Liver (tissue), 9 donors: ENCODE results near the gene ALK. TPM values are rescaled to one million over a fixed set of nuclear protein-coding genes. Genes with fewer than 3 reads are reported as not detected.

ENCODE experiments used
- DNase-seq: peaks from one replicate; pipeline ENCODE4 v3.0.0-alpha.2; 2017; ENCODE audit warnings: low spot score
- H3K27ac ChIP-seq, 2 donors: one replicate each; pipeline ENCODE4 v1.7.0; 2013; ENCODE audit warnings: inconsistent platforms in 2 of 2, low read length in 2 of 2, control low read depth in 1 of 2, low read depth in 1 of 2, mild to moderate bottlenecking in 1 of 2
- H3K27me3 ChIP-seq, 4 donors: one replicate each; pipeline versions ENCODE4 v1.6.1 to v1.7.0; 2013; ENCODE audit warnings: low read length in 3 of 4, inconsistent platforms in 1 of 4, mild to moderate bottlenecking in 1 of 4, moderate library complexity in 1 of 4; ENCODE audit not compliant: control insufficient read depth in 4 of 4, insufficient read depth in 4 of 4
- H3K36me3 ChIP-seq, 4 donors: one replicate each; pipeline versions ENCODE4 v1.6.1 to v1.7.0; 2013; ENCODE audit warnings: low read length in 3 of 4, mild to moderate bottlenecking in 3 of 4, low read depth in 1 of 4, moderate library complexity in 1 of 4; ENCODE audit not compliant: control insufficient read depth in 4 of 4, insufficient read depth in 3 of 4
- H3K4me1 ChIP-seq, 4 donors: one replicate each; pipeline versions ENCODE4 v1.6.1 to v1.7.0; 2013; ENCODE audit warnings: low read length in 3 of 4, mild to moderate bottlenecking in 3 of 4, moderate library complexity in 1 of 4; ENCODE audit not compliant: control insufficient read depth in 4 of 4, insufficient read depth in 4 of 4
- H3K4me3 ChIP-seq, 3 donors: one replicate each; pipeline versions ENCODE4 v1.6.1 to v1.7.0; 2013; ENCODE audit warnings: low read length in 3 of 3, control low read depth in 1 of 3, low read depth in 1 of 3, mild to moderate bottlenecking in 1 of 3
- H3K9ac ChIP-seq, 2 donors: one replicate each; pipeline ENCODE4 v1.7.0; 2013; ENCODE audit warnings: low read length in 2 of 2, mild to moderate bottlenecking in 2 of 2, moderate library complexity in 2 of 2, control low read depth in 1 of 2, low read depth in 1 of 2
- H3K9me3 ChIP-seq, 4 donors: one replicate each; pipeline versions ENCODE4 v1.6.1 to v1.7.0; 2013; ENCODE audit warnings: low read length in 3 of 4; ENCODE audit not compliant: control insufficient read depth in 4 of 4
- EGR1 ChIP-seq, 2 donors: IDR thresholded peaks; 2 replicates each; pipeline ENCODE4 v1.6.1; 2016 to 2018; ENCODE audit warnings: antibody characterized with exemption in 2 of 2, low read depth in 2 of 2
- FOXA1 ChIP-seq: IDR thresholded peaks from 2 replicates; pipeline ENCODE4 v1.6.1; 2016; ENCODE audit warnings: antibody characterized with exemption
- FOXA2 ChIP-seq: IDR thresholded peaks from 2 replicates; pipeline ENCODE4 v1.6.1; 2016; ENCODE audit warnings: antibody characterized with exemption
- GABPA ChIP-seq, 2 donors: IDR thresholded peaks in 1 of 2; conservative IDR thresholded peaks in 1 of 2; 2 replicates each; pipeline ENCODE4 v1.6.1; 2016; ENCODE audit warnings: antibody characterized with exemption in 2 of 2, mild to moderate bottlenecking in 1 of 2, moderate library complexity in 1 of 2
- HNF4A ChIP-seq, 2 donors: conservative IDR thresholded peaks; 2 replicates each; pipeline ENCODE4 v1.6.1; 2016; ENCODE audit warnings: antibody characterized with exemption in 2 of 2, mild to moderate bottlenecking in 2 of 2
- HNF4G ChIP-seq: IDR thresholded peaks from 2 replicates; pipeline ENCODE4 v1.6.1; 2016; ENCODE audit warnings: antibody characterized with exemption
- JUND ChIP-seq, 2 donors: IDR thresholded peaks; 2 replicates each; pipeline ENCODE4 v1.6.1; 2016; ENCODE audit warnings: antibody characterized with exemption in 2 of 2
- NR2F2 ChIP-seq: IDR thresholded peaks from 2 replicates; pipeline ENCODE4 v1.6.1; 2016; ENCODE audit warnings: antibody characterized with exemption
- RAD21 ChIP-seq, 2 donors: IDR thresholded peaks; 2 replicates each; pipeline ENCODE4 v1.6.1; 2016; ENCODE audit warnings: antibody characterized with exemption in 2 of 2, mild to moderate bottlenecking in 2 of 2
- RXRA ChIP-seq, 2 donors: IDR thresholded peaks; 2 replicates each; pipeline ENCODE4 v1.6.1; 2017 to 2018; ENCODE audit warnings: antibody characterized with exemption in 2 of 2, mild to moderate bottlenecking in 1 of 2
- SP1 ChIP-seq: IDR thresholded peaks from 2 replicates; pipeline ENCODE4 v1.6.1; 2018; ENCODE audit warnings: antibody characterized with exemption, mild to moderate bottlenecking
- TAF1 ChIP-seq: conservative IDR thresholded peaks from 2 replicates; pipeline ENCODE4 v1.6.1; 2016; ENCODE audit warnings: antibody characterized with exemption, mild to moderate bottlenecking
- YY1 ChIP-seq: IDR thresholded peaks from 2 replicates; pipeline ENCODE4 v1.6.1; 2016; ENCODE audit warnings: antibody characterized with exemption, mild to moderate bottlenecking
- WGBS: extraction: QIAGEN DNeasy Blood & Tissue Kit; methylation state at CpG from one replicate; pipeline ENCODE4 v1.1.7; 2013; 5-methylcytosine and 5-hydroxymethylcytosine counted together
- polyA plus RNA-seq, 2 donors: library from polyadenylated mRNA; stranded (reverse) in 1 of 2; unstranded in 1 of 2; fragments of 200-250 nt in 1 of 2; fragments of >200 nt in 1 of 2; fragmentation: Nextera tagmentation in 1 of 2; extraction: Ambion mirVana in 1 of 2; gene quantifications; one replicate each; pipeline versions ENCODE4 v1.2.1 to v1.2.3, GENCODE V29; 2013 to 2015
- total RNA-seq, 2 donors: library from RNA; depleted of rRNA; stranded (reverse); fragments of >200 nt; gene quantifications; one replicate each; pipeline ENCODE4 v1.2.3, GENCODE V29; 2014
- TF ChIP-seq, protein P1 (sequence below): IDR thresholded peaks from 2 replicates; pipeline ENCODE4 v1.6.1; 2016; ENCODE audit warnings: antibody characterized with exemption
- TF ChIP-seq, protein P2 (sequence below): IDR thresholded peaks from 2 replicates; pipeline ENCODE4 v1.6.1; 2016; ENCODE audit warnings: antibody characterized with exemption
- TF ChIP-seq, protein P3 (sequence below): IDR thresholded peaks from 2 replicates; pipeline ENCODE4 v1.6.1; 2016; ENCODE audit warnings: antibody characterized with exemption
- donor health status: healthy.
- donor health status: healthy.
- donor health status: healthy.
- donor health status: healthy.
- donor health status: healthy.

Gene ALK
- total and polyA plus RNA-seq, 4 donors: under 0.01 TPM; not detected in 3

DNA sequence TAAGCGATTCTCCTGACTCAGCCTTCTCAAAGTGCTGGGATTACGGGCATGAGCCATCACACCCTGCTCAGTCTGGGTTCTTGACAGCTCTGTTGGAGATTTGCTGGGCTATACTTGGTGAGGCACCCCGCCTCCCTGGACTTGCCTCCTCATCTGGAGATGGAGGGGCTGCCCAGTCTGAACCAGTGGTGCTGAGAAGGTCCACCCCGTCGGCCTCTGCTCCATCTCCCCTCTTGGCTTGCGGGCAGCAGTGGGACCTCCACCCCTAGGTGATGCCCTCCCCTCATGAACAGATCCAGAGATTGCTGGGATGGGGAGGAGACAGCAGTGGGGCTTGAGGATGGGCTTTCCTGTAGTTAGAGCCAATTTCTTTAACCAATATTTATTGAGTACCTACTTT is 685.3 kb downstream of the ALK start:
- WGBS: 91% methylated on average over 6 of the region's 6 CpGs
- no peak for DNase-seq
- Histone ChIP-seq H3K9me3 (no peaks in the 10 kb centered on the region), H3K4me3 (no peak overlapping the region), H3K27me3 (peaks cover 0 to 3% (median 0%) of the 10 kb centered on the region in 4 donors), H3K36me3 (no peaks in the 10 kb centered on the region), H3K9ac (no peak overlapping the region), H3K4me1 (no peaks in the 10 kb centered on the region), H3K27ac (no peak overlapping the region)
- TF ChIP-seq EGR1 (IDR thresholded peaks at IDR 0.05; ENCODE audit: low read depth in 2 of 2) (no peak), FOXA2 (no peak), NR2F2 (no peak), GABPA (IDR thresholded peaks at IDR 0.05 in 1 of 2, conservative IDR thresholded peaks at IDR 0.05 in 1 of 2) (no peak), FOXA1 (no peak), RAD21 (IDR thresholded peaks at IDR 0.05) (no peak), TAF1 (no peak), HNF4G (no peak)
- TF ChIP-seq, protein P1, sequence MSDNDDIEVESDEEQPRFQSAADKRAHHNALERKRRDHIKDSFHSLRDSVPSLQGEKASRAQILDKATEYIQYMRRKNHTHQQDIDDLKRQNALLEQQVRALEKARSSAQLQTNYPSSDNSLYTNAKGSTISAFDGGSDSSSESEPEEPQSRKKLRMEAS: no peak

DNA sequence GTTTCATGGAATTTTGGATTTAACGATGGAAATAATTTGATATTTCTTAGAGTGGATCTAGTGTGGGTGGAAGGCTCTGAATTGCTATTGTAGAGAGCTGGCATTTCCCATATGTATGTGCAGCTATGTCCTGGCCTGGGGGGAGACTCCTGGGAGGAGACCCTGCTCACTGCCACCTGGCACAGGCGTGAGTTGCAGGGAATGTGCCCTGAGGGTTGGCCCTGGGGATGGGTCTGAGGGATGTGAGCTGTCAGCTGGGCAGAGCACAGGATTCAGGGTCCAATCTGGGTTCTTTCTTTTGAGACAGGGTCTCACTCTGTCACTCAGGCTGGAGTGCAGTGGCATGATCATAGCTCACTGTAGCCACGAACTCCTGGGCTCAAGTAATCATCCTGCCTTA is 686.0 kb downstream of the ALK start:
- TF ChIP-seq EGR1 (IDR thresholded peaks at IDR 0.05; ENCODE audit: low read depth in 2 of 2) (no peak), SP1 (no peak), FOXA1 (no peak), JUND (IDR thresholded peaks at IDR 0.05) (no peak)
- TF ChIP-seq, protein P2, sequence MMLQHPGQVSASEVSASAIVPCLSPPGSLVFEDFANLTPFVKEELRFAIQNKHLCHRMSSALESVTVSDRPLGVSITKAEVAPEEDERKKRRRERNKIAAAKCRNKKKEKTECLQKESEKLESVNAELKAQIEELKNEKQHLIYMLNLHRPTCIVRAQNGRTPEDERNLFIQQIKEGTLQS: no peak
- H3K36me3 ChIP-seq: no peaks in the 10 kb centered on the region
- H3K4me1 ChIP-seq: no peaks in the 10 kb centered on the region
- no peak for DNase-seq
- no peak overlapping the region for H3K9ac ChIP-seq
- H3K27me3 ChIP-seq: peaks cover 0 to 3% (median 0%) of the 10 kb centered on the region in 4 donors
- H3K9me3 ChIP-seq: no peaks in the 10 kb centered on the region
- no peak overlapping the region for H3K4me3 ChIP-seq
- 63% methylated on average over 3 of the region's 3 CpGs for WGBS
- H3K27ac ChIP-seq: no peak overlapping the region

DNA sequence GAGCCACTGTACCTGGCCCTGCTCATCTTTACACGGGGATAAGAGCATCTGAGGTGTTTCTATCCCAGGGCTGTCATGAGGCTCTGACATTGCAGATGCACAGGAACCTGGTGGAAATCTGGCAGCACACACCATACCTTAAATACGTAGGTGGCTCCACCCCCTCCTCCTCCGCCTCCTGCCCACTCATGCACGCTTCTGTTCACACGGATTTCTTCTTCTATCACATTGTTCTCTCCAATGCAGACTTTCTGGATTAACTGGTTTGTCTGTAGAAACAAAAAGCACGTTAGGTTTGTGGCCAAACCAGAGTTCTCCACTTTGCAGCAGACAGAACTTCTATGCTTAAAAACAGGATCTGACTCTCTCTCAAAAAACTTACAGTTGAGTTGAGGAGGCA is 688.0 kb downstream of the ALK start:
- Histone ChIP-seq H3K9me3 (no peaks in the 10 kb centered on the region), H3K9ac (no peak overlapping the region), H3K27me3 (no peaks in the 10 kb centered on the region), H3K36me3 (no peaks in the 10 kb centered on the region), H3K4me3 (no peak overlapping the region), H3K27ac (no peak overlapping the region), H3K4me1 (no peaks in the 10 kb centered on the region)
- DNase-seq: no peak
- WGBS: 57% methylated on average over 6 of the region's 6 CpGs
- no peak for TF ChIP-seq FOXA2
- no peak for TF ChIP-seq RXRA (IDR thresholded peaks at IDR 0.05)
- no peak for TF ChIP-seq HNF4G
- TF ChIP-seq SP1: no peak
- no peak for TF ChIP-seq TAF1
- TF ChIP-seq YY1: no peak
- TF ChIP-seq HNF4A (conservative IDR thresholded peaks at IDR 0.05): no peak
- no peak for TF ChIP-seq RAD21 (IDR thresholded peaks at IDR 0.05)
- no peak for TF ChIP-seq JUND (IDR thresholded peaks at IDR 0.05)
- TF ChIP-seq, protein P2: no peak
- TF ChIP-seq, protein P3, sequence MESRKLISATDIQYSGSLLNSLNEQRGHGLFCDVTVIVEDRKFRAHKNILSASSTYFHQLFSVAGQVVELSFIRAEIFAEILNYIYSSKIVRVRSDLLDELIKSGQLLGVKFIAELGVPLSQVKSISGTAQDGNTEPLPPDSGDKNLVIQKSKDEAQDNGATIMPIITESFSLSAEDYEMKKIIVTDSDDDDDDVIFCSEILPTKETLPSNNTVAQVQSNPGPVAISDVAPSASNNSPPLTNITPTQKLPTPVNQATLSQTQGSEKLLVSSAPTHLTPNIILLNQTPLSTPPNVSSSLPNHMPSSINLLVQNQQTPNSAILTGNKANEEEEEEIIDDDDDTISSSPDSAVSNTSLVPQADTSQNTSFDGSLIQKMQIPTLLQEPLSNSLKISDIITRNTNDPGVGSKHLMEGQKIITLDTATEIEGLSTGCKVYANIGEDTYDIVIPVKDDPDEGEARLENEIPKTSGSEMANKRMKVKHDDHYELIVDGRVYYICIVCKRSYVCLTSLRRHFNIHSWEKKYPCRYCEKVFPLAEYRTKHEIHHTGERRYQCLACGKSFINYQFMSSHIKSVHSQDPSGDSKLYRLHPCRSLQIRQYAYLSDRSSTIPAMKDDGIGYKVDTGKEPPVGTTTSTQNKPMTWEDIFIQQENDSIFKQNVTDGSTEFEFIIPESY: no peak
